Measurements from ENCODE around the gene HBD.
"Not testable (repeated sequence)": the region's sequence is repeated elsewhere in the genome, so short reads cannot be mapped to it uniquely, and the experiment has no call there.

HBD gene

GRCh38 chr11:5252919-5253265 lies 18.6 kb upstream of the HBD start:
- DNase-seq: no peak

GRCh38 chr11:5252192-5252918 lies 18.1 kb upstream of the HBD start:
- no peak for DNase-seq

GRCh38 chr11:5251746-5252145 lies 17.5 kb upstream of the HBD start:
- no peak for DNase-seq

GRCh38 chr11:5250543-5251204 lies 16.4 kb upstream of the HBD start:
- no peak for DNase-seq

GRCh38 chr11:5249807-5250396 lies 15.6 kb upstream of the HBD start, which contains the start of gene HBG1:
TSS of gene HBG1 (minus strand) at chr11:5249857. CDS start at chr11:5249804, 53 bp downstream.
- DNase-seq: not testable (repeated sequence)

- DNase-seq: not testable (repeated sequence)
Measured at GRCh38 chr11:5248498-5248897, 14.2 kb upstream of the HBD start.

GRCh38 chr11:5247472-5248192 lies 13.3 kb upstream of the HBD start:
- no peak for DNase-seq

- DNase-seq: no peak
Measured at GRCh38 chr11:5246772-5247471, 12.6 kb upstream of the HBD start.

- no peak for DNase-seq
Measured at GRCh38 chr11:5245155-5245554, 10.9 kb upstream of the HBD start.

GRCh38 chr11:5243816-5244180 lies 9.5 kb upstream of the HBD start:
- DNase-seq: no peak

GRCh38 chr11:5242933-5243815 lies 8.9 kb upstream of the HBD start:
- no peak for DNase-seq

GRCh38 chr11:5242208-5242607 lies 7.9 kb upstream of the HBD start:
- DNase-seq: no peak

- DNase-seq: no peak
Measured at GRCh38 chr11:5241458-5241857, 7.2 kb upstream of the HBD start.

GRCh38 chr11:5240458-5240857 lies 6.2 kb upstream of the HBD start:
- no peak for DNase-seq

GRCh38 chr11:5240056-5240455 lies 5.8 kb upstream of the HBD start:
- no peak for DNase-seq

GRCh38 chr11:5239046-5239445 lies 4.8 kb upstream of the HBD start:
- DNase-seq: no peak

- no peak for DNase-seq
Measured at GRCh38 chr11:5238486-5238885, 4.2 kb upstream of the HBD start.

- DNase-seq: no peak
Measured at GRCh38 chr11:5237420-5237819, 3.1 kb upstream of the HBD start.

GRCh38 chr11:5235364-5236095 lies 1.2 kb upstream of the HBD start:
- DNase-seq: no peak

GRCh38 chr11:5233307-5233706 lies 976 bp downstream of the HBD start:
- no peak for DNase-seq

- DNase-seq: no peak
Measured at GRCh38 chr11:5232821-5233220, 1.5 kb downstream of the HBD start.
